GM19043 (cell line): ENCODE data around the gene KCNK6.
"Not testable (repeated sequence)": the region's sequence is repeated elsewhere in the genome, so short reads cannot be mapped to it uniquely, and the experiment has no call there.

ENCODE experiments used
- ATAC-seq: cut with Tn5 transposase; IDR thresholded peaks from one replicate; pipeline ENCODE4 v1.9.1; 2021; ENCODE audit warnings: low read depth; ENCODE audit not compliant: unreplicated experiment

KCNK6 gene

GRCh38 chr19:38321646-38322196 lies 2.1 kb downstream of the KCNK6 start:
- no peak for ATAC-seq

- no peak for ATAC-seq
Measured at GRCh38 chr19:38323291-38323690, 3.6 kb downstream of the KCNK6 start.

GRCh38 chr19:38324431-38324830 lies 4.8 kb downstream of the KCNK6 start:
- no peak for ATAC-seq

DNA sequence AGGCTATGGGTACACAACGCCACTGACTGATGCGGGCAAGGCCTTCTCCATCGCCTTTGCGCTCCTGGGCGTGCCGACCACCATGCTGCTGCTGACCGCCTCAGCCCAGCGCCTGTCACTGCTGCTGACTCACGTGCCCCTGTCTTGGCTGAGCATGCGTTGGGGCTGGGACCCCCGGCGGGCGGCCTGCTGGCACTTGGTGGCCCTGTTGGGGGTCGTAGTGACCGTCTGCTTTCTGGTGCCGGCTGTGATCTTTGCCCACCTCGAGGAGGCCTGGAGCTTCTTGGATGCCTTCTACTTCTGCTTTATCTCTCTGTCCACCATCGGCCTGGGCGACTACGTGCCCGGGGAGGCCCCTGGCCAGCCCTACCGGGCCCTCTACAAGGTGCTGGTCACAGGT lies 6.9 kb downstream of the KCNK6 start:
- no peak for ATAC-seq

- ATAC-seq: no peak
Measured at GRCh38 chr19:38329651-38330050, 10.0 kb downstream of the KCNK6 start.

GRCh38 chr19:38331728-38332127 lies 12.1 kb downstream of the KCNK6 start:
- ATAC-seq: no peak

GRCh38 chr19:38333245-38333644 lies 13.6 kb downstream of the KCNK6 start:
- ATAC-seq: no peak

GRCh38 chr19:38335949-38336637 lies 16.4 kb downstream of the KCNK6 start:
- ATAC-seq: peak; percentile 57

DNA sequence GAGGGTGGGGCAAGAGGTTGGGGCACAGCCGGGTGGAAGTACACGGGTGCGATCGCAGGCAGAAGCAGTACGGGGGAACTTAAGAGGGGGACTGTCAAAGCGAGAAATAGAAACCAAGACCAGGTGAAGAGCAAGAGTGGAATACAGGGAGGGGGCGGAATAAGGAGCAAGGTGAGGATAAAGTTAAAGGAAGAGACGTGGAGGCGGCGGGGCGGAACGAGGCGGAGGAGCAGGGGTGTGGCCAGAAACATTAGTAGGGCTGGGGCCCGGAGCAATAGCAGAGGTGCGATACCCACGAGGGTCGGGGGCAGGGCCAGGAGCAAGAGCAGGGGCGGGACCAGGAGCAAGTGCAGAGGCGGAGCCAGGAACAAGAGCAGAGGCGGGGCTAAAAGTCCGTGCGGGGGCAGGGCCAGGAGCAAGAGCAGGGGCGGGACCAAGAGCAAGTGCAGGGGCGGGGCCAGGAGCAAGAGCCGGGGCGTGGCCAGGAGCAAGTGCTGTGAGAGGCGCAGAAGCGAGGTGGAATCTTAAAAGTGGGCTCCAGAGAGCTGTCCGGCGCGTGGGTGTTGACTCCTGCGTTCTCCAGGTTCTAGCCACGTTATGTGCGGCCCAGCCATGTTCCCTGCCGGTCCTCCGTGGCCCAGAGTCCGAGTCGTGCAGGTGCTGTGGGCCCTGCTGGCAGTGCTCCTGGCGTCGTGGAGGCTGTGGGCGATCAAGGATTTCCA lies 17.2 kb downstream of the KCNK6 start:
- ATAC-seq: peak; percentile 45

DNA sequence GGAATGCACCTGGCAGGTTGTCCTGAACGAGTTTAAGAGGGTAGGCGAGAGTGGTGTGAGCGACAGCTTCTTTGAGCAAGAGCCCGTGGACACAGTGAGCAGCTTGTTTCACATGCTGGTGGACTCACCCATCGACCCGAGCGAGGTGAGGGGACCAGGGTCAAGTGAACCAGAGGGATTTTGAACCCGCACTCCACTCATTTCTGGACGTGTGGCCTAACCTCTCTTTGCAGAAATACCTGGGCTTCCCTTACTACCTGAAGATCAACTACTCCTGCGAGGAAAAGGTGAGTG lies 17.7 kb downstream of the KCNK6 start:
- no peak for ATAC-seq

DNA sequence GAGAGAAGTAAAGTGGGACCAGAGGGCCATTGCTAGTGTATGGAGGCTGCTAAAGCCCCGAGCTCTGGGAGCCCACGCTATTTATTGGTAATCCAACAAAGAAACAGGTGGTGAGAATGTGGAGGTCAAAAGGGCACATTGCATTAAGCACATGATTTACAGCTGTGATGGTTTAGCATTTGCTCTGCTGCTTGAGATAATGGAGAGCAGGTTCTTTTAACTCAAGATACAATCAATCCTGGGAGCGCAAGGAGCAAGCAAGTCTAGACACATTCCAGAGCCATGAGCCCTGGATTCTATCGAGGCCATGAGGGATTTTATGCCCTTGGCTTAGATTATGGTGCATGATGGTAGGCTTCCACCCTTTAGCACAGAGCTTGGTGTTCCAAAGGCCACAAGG lies 19.4 kb downstream of the KCNK6 start:
- not testable (repeated sequence) for ATAC-seq

DNA sequence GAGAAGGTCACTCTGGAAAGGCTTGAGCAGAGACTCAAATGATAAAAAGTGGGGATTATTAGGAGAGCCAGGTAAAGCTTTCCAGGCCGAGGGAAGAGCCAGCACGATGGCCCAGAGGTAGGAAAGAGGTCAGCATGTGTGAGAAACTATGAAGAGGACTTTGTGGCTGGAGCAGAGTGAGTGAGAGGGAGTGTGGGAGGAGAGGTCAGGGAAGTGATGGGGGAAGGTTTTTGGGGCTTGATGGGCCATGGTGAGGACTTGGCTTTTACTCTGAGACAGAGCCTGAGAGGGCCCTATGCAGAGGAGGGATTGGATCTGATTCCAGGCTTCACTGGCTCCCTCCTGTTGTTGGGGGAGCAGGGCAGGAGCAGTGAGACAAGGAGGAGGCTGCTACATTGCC lies 21.3 kb downstream of the KCNK6 start:
- ATAC-seq: no peak

- ATAC-seq: no peak
Measured at GRCh38 chr19:38346837-38347236, 27.2 kb downstream of the KCNK6 start.

- no peak for ATAC-seq
Measured at GRCh38 chr19:38350883-38351282, 31.2 kb downstream of the KCNK6 start.

DNA sequence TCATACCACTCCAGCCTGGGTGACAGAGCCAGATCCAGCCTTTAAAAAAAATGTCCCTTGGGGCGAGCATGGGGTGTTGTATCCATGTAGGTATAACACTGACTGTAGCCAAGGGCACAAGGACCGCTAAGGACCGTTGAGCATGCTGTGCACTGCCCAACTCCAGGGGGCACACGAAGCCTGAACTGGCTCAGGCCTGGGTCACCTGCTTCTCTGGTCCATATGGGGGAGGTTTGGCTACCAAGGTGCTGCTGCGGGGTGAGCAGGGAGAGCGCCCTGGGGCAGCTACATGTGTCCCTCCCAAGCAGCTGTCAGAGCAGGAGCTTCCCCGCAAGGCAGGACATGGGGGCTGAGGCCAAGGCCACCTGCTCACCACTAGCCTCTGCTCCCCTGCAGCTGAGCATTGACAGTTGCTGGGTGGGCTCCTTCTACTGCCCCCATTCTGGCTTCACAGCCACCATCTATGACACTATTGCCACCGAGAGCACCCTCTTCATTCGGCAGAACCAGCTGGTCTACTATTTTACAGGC lies 32.3 kb downstream of the KCNK6 start:
- ATAC-seq: no peak

DNA sequence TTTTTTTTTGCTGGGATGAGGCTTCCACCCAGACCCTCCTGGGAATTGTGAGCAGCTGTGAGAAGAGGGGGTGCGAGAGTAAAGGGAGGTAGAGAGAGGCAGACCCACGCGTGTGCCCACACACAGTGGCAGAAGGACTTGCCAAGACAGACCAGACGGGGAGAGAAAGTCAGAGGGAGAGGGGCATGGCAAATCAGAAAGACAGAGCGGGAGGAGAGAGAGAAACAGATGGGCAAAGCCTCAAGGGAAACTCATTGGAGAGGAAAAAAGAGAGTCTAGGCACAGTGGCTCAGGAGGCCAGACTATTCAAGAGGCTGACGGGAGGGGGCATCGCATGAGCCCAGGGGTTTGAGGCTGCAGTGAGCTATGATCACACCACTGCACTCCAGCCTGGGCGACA lies 33.0 kb downstream of the KCNK6 start:
- no peak for ATAC-seq

- ATAC-seq: no peak
Measured at GRCh38 chr19:38355728-38356725, 36.4 kb downstream of the KCNK6 start.

GRCh38 chr19:38358071-38358470 lies 38.4 kb downstream of the KCNK6 start:
- ATAC-seq: no peak

GRCh38 chr19:38359242-38360021 lies 39.8 kb downstream of the KCNK6 start:
- ATAC-seq: no peak

DNA sequence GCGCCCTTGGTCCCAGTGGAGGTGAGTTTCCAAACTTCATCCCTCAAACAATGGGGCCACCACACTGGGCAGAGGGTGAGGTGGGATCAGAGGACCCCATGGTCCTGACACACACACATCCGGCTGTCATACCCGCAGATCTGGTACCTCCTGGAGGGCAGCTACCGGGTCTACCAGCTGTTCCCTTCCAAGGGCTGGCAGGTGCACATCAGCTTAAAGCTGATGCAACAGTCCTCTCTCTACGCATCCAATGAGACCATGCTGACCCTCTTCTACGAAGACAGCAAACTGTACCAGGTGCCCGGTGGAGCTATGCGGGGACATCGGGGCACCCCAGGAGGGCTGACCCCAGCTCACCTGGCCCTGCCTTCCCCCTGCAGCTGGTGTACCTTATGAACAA lies 40.7 kb downstream of the KCNK6 start:
- no peak for ATAC-seq
